Smooth muscle cell (in vitro differentiated cells): ENCODE data around the gene VWA8. TPM values are rescaled to one million over a fixed set of nuclear protein-coding genes. Genes with fewer than 3 reads are reported as not detected.

Experiments
- DNase-seq: peaks from one replicate; lab custom pipeline; 2025; ENCODE audit not compliant: unreplicated experiment; lab: John Stamatoyannopoulos, UW
- H2AFZ ChIP-seq: fragments of 200-600 bp; sonication (generic); 2 replicates; pipeline ENCODE4 v1.6.0; 2016; ENCODE audit warnings: antibody characterized with exemption, low read depth, mild to moderate bottlenecking
- H3F3A ChIP-seq: fragments of 200-600 bp; sonication (generic); 2 replicates; pipeline ENCODE4 v1.6.0; 2017; ENCODE audit warnings: antibody characterized with exemption, low read depth
- H3K27ac ChIP-seq: fragments of 200-600 bp; sonication (generic); 2 replicates; pipeline ENCODE4 v1.5.1; 2016; ENCODE audit warnings: low read depth, mild to moderate bottlenecking
- H3K27me3 ChIP-seq: fragments of 200-600 bp; sonication (generic); 2 replicates; pipeline ENCODE4 v1.6.1; 2016; ENCODE audit warnings: low read depth, mild to moderate bottlenecking
- H3K36me3 ChIP-seq: fragments of 200-600 bp; sonication (generic); 2 replicates; pipeline ENCODE4 v1.5.1; 2016; ENCODE audit warnings: low read depth
- H3K4me1 ChIP-seq: fragments of 200-600 bp; sonication (generic); 2 replicates; pipeline ENCODE4 v1.5.1; 2016; ENCODE audit warnings: low read depth
- H3K4me2 ChIP-seq: fragments of 200-600 bp; sonication (generic); 2 replicates; pipeline ENCODE4 v1.6.0; 2016; ENCODE audit warnings: mild to moderate bottlenecking
- H3K4me3 ChIP-seq: fragments of 200-600 bp; sonication (generic); 2 replicates; pipeline ENCODE4 v1.5.1; 2016; ENCODE audit warnings: mild to moderate bottlenecking
- H3K79me2 ChIP-seq: fragments of 200-600 bp; sonication (generic); 2 replicates; pipeline ENCODE4 v1.6.0; 2016; ENCODE audit warnings: low read depth, mild to moderate bottlenecking
- H3K9ac ChIP-seq: fragments of 200-600 bp; sonication (generic); 2 replicates; pipeline ENCODE4 v1.6.0; 2016; ENCODE audit warnings: low read depth
- H3K9me3 ChIP-seq: fragments of 200-600 bp; sonication (generic); replicated peaks from 2 replicates; pipeline ENCODE4 v1.5.1; 2016; ENCODE audit warnings: low read depth
- H4K20me1 ChIP-seq: fragments of 200-600 bp; sonication (generic); 2 replicates; pipeline ENCODE4 v1.6.0; 2016; ENCODE audit warnings: low read depth
- CTCF ChIP-seq: fragments of 200-600 bp; sonication (generic); IDR thresholded peaks from 2 replicates; pipeline ENCODE4 v1.5.1; 2017; ENCODE audit warnings: borderline replicate concordance, mild to moderate bottlenecking, antibody characterized with exemption; ENCODE audit not compliant: insufficient read depth, poor library complexity, severe bottlenecking
- WGBS: methylation state at CpG from one replicate; pipeline ENCODE4 v1.1.7; 2016; ENCODE audit warnings: low lambda C conversion rate; 5-methylcytosine and 5-hydroxymethylcytosine counted together
- polyA plus RNA-seq: library from polyadenylated mRNA; unstranded; fragments of >200 nt; fragmentation: Nextera tagmentation; extraction: Ambion mirVana; gene quantifications from 2 replicates; pipeline ENCODE4 v1.2.1, GENCODE V29; 2016
- total RNA-seq: library from RNA; depleted of rRNA; stranded (reverse); fragments of >200 nt; gene quantifications from 2 replicates; pipeline ENCODE4 v1.2.3, GENCODE V29; 2014

The VWA8 gene
- total and polyA plus RNA-seq, 2 experiments from 2014 or later: 2.6 to 14.4 TPM

DNA sequence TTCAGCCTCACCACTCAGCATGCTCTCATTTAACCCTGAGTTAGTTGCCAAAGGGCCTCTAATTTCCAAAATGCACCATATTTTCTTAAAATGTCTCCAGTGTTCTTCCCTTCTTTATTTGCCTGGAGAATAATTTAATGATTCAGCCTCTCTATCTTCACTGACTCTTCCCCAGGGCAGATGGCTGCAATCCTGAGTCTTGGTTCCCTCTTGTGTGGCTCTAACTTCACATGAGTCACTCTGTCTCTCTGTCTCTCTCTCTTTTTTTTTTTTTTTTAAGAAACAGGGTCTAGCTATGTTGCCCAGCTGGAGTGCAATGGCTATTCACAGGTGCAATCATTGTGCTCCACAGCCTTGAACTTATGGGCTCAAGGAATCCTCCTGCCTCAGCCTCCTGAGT, 251.4 kb downstream of the VWA8 start:
- Histone ChIP-seq H3K9me3 (no peaks in the 10 kb centered on the region), H3K36me3 (no peaks in the 10 kb centered on the region), H3F3A (no peaks in the 10 kb centered on the region), H4K20me1 (no peaks in the 10 kb centered on the region), H3K4me3 (no peak overlapping the region), H3K9ac (no peak overlapping the region), H3K79me2 (no peaks in the 10 kb centered on the region), H3K4me1 (no peaks in the 10 kb centered on the region), H2AFZ (no peak overlapping the region), H3K27ac (no peak overlapping the region), H3K4me2 (no peak overlapping the region), H3K27me3 (no peaks in the 10 kb centered on the region)
- no peak for DNase-seq
- no peak for TF ChIP-seq CTCF

- H3K9me3 ChIP-seq: no peaks in the 10 kb centered on the region
- 67% methylated on average over 4 of the region's 4 CpGs for WGBS
- H3K4me3 ChIP-seq: no peak overlapping the region
- H3K79me2 ChIP-seq: no peaks in the 10 kb centered on the region
- H3K27me3 ChIP-seq: no peaks in the 10 kb centered on the region
- peak overlapping the region; percentile 21 for H3K4me2 ChIP-seq
- no peak for DNase-seq
- H3K9ac ChIP-seq: no peak overlapping the region
- H3K36me3 ChIP-seq: no peaks in the 10 kb centered on the region
- H2AFZ ChIP-seq: no peak overlapping the region
- TF ChIP-seq CTCF: no peak
- H3K4me1 ChIP-seq: no peaks in the 10 kb centered on the region
- H4K20me1 ChIP-seq: no peaks in the 10 kb centered on the region
- H3K27ac ChIP-seq: peak overlapping the region; percentile 2
- no peaks in the 10 kb centered on the region for H3F3A ChIP-seq
Observed at GRCh38 chr13:41708713-41709112, 252.2 kb downstream of the VWA8 start.

- no peak overlapping the region for H2AFZ ChIP-seq
- H3K27me3 ChIP-seq: no peaks in the 10 kb centered on the region
- no peaks in the 10 kb centered on the region for H3K4me1 ChIP-seq
- no peak for DNase-seq
- no peaks in the 10 kb centered on the region for H4K20me1 ChIP-seq
- H3K9me3 ChIP-seq: no peaks in the 10 kb centered on the region
- 92% methylated on average over 1 of the region's 1 CpG for WGBS
- H3K27ac ChIP-seq: no peak overlapping the region
- no peaks in the 10 kb centered on the region for H3F3A ChIP-seq
- H3K9ac ChIP-seq: no peak overlapping the region
- H3K36me3 ChIP-seq: no peaks in the 10 kb centered on the region
- no peaks in the 10 kb centered on the region for H3K79me2 ChIP-seq
- no peak for TF ChIP-seq CTCF
- no peak overlapping the region for H3K4me3 ChIP-seq
- H3K4me2 ChIP-seq: no peak overlapping the region
Observed at GRCh38 chr13:41707194-41707821, 253.6 kb downstream of the VWA8 start.

GRCh38 chr13:41706152-41706551, 254.8 kb downstream of the VWA8 start:
- Histone ChIP-seq H3K4me2 (no peak overlapping the region), H3F3A (no peaks in the 10 kb centered on the region), H2AFZ (no peak overlapping the region), H3K4me1 (peaks cover under 1% of the 10 kb centered on the region), H3K36me3 (no peaks in the 10 kb centered on the region), H3K9ac (no peak overlapping the region), H3K4me3 (no peak overlapping the region), H3K9me3 (no peaks in the 10 kb centered on the region), H3K27me3 (no peaks in the 10 kb centered on the region), H4K20me1 (no peaks in the 10 kb centered on the region), H3K79me2 (no peaks in the 10 kb centered on the region), H3K27ac (no peak overlapping the region)
- 95% methylated on average over 1 of the region's 1 CpG for WGBS
- TF ChIP-seq CTCF: no peak
- DNase-seq: no peak
